ENCODE data around the gene PFDN6. TPM values are rescaled to one million over a fixed set of nuclear protein-coding genes. Genes with fewer than 3 reads are reported as not detected.

Gene PFDN6
- total and polyA plus RNA-seq, 9 of the 15 experiments (the other 6 are each of a cell fraction or from before 2014, with no cell fraction given) = 6.8 to 475 (median 216) TPM

DNA sequence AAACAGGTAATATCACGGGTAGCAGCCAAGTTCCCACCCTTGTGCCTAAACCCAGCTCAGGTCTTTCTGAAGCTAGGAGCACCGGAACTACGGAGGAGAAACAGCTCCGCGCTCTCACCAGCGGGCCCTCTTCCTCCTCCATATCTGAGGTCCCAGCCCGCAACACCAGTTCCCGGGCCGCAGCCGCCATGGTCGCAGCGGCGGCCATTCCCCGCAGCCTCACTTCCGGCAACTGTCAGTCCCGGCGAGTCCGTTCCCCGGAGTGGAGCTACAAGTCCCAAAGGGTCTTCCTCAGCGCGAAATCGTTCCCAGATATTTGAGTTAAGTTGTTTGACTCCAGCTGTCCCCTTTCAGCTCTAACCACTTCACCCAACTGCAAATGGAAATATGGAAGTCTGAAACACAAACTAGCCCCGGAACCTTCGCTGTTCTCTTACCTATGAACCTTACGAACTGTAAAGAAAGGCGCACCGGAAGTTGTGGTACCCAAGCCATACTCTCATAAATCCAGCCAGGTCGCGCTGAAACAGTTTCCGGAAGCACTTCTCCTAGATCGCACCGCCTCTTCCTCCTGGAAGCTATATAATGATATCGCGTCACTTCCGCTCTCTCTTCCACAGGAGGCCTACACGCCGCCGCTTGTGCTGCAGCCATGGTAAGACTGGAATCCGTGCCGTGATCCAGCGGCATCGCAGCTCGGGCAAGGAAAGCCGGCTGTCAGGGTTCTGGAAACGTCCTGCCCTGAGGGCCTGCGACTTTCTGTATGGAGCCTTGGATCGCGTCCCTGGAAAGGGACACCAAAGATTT, 17.7 kb upstream of the PFDN6 start, which contains the start of the genes RPS18 and VPS52 (continued):
- TF ChIP-seq SOX6 (IDR thresholded peaks at IDR 0.05) (peak; percentile 67; the same call in 1 of the 2 replicates), RBM15 (IDR thresholded peaks at IDR 0.05; ENCODE audit: insufficient read depth, low read length) (no peak), BRF1 (IDR thresholded peaks at IDR 0.05; ENCODE audit: borderline replicate concordance, extremely low read depth, insufficient read length) (no peak), ZNF764 (CRISPR knock-in tag; IDR thresholded peaks at IDR 0.05; ENCODE audit: low read depth) (peak; percentile 50; the same call in 1 of the 2 replicates), U2AF1 (optimal IDR thresholded peaks at IDR 0.05; ENCODE audit: low read depth, low read length) (no peak), SMAD3 (CRISPR knock-in tag; conservative IDR thresholded peaks at IDR 0.05) (peak; percentile 70), ZNF436 (CRISPR knock-in tag; IDR thresholded peaks at IDR 0.05) (peak; percentile 47; the same call in 1 of the 2 replicates), BACH1 (tag; IDR thresholded peaks at IDR 0.05) (peak; percentile 84; the same call in 1 of the 2 replicates), ZNF707 (CRISPR knock-in tag; conservative IDR thresholded peaks at IDR 0.05) (peak; percentile 19; the same call in 1 of the 2 replicates), NCOA2 (IDR thresholded peaks at IDR 0.05; ENCODE audit: partially characterized antibody in 2 of 2) (no peak), ZNF512 (tag; IDR thresholded peaks at IDR 0.05) (no peak), ZNF699 (CRISPR knock-in tag; IDR thresholded peaks at IDR 0.05; ENCODE audit: insufficient replicate concordance) (no peak)
- TF ChIP-seq, protein P1, sequence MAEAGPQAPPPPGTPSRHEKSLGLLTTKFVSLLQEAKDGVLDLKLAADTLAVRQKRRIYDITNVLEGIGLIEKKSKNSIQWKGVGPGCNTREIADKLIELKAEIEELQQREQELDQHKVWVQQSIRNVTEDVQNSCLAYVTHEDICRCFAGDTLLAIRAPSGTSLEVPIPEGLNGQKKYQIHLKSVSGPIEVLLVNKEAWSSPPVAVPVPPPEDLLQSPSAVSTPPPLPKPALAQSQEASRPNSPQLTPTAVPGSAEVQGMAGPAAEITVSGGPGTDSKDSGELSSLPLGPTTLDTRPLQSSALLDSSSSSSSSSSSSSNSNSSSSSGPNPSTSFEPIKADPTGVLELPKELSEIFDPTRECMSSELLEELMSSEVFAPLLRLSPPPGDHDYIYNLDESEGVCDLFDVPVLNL (CRISPR knock-in tag; IDR thresholded peaks at IDR 0.05; ENCODE audit: low read depth) = no peak
- TF ChIP-seq, protein P2, sequence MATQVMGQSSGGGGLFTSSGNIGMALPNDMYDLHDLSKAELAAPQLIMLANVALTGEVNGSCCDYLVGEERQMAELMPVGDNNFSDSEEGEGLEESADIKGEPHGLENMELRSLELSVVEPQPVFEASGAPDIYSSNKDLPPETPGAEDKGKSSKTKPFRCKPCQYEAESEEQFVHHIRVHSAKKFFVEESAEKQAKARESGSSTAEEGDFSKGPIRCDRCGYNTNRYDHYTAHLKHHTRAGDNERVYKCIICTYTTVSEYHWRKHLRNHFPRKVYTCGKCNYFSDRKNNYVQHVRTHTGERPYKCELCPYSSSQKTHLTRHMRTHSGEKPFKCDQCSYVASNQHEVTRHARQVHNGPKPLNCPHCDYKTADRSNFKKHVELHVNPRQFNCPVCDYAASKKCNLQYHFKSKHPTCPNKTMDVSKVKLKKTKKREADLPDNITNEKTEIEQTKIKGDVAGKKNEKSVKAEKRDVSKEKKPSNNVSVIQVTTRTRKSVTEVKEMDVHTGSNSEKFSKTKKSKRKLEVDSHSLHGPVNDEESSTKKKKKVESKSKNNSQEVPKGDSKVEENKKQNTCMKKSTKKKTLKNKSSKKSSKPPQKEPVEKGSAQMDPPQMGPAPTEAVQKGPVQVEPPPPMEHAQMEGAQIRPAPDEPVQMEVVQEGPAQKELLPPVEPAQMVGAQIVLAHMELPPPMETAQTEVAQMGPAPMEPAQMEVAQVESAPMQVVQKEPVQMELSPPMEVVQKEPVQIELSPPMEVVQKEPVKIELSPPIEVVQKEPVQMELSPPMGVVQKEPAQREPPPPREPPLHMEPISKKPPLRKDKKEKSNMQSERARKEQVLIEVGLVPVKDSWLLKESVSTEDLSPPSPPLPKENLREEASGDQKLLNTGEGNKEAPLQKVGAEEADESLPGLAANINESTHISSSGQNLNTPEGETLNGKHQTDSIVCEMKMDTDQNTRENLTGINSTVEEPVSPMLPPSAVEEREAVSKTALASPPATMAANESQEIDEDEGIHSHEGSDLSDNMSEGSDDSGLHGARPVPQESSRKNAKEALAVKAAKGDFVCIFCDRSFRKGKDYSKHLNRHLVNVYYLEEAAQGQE (IDR thresholded peaks at IDR 0.05; ENCODE audit: borderline replicate concordance) = no peak
- TF ChIP-seq, protein P2 (CRISPR knock-in tag; IDR thresholded peaks at IDR 0.05; ENCODE audit: low read depth) = no peak; the same call in 1 of the 2 replicates

Measured in K562 (cell line).